GM18517 (cell line): ENCODE measurements around the gene ZNF134.

Source experiments
- ATAC-seq: cut with Tn5 transposase; IDR thresholded peaks from one replicate; pipeline ENCODE4 v1.9.1; 2021; ENCODE audit warnings: mild to moderate bottlenecking, moderate library complexity; ENCODE audit not compliant: unreplicated experiment

Gene ZNF134

DNA sequence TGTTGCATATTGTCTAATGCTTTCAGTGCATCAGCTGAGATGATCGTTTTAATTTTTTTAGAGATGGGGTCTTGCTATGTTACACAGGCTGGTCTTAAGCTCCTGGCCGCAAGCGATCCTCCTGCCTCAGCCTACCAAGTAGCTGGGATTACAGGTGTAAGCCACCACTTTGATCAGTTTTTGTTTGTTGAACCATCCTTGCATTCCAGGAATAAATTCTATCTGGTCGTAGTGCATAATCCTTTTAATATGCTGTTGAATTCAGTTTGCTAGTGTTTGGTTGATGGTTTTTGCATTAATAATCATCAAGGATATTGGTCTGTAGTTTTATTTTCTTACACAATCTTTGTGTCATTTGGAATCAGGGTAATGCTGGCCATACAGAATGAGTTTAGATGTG lies 23.3 kb downstream of the ZNF134 start:
- ATAC-seq, result no peak

DNA sequence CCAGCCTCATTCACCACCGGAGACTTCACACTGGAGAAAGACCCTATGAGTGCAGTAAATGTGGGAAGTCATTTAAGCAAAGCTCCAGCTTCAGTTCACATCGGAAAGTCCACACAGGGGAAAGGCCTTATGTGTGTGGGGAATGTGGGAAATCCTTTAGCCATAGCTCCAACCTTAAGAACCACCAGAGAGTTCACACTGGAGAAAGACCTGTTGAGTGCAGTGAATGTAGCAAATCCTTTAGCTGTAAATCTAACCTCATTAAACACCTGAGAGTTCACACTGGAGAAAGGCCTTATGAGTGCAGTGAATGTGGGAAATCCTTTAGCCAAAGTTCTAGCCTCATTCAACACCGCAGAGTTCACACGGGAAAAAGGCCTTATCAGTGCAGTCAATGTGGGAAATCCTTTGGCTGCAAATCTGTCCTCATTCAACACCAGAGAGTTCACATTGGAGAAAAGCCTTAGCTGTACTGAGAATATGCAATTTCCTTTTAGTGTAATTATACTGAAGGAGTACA lies 27.7 kb downstream of the ZNF134 start:
- no peak for ATAC-seq

DNA sequence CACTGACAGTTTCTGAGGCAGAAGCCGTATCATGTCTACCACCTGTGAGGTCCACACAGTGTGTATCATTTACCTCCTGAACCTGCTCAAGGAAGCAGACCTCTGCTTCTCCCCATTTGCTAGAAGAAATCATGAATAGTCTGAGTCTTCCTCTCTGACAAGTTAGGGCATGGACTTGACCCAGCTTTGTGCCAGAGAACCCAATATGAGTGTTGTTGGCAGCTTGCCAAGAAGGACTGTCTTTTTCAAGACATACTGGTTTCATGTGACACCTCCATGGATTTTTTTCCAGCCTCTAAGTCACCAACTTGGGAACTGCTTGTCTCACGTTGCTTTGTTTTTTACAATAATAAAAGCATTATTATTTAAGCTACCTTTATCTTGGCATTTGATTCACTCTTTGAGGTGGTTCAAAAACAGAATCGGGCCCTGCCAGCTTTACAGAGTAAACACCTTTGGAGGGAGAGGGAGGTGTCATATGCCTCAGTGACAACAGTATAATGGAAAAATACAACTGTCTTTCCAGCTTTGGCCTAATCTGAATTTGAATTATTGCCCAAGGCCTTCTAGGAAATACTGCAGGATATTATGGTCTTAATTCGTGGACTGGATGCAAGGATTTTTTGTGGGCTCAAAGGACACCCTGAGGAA lies 28.5 kb downstream of the ZNF134 start:
- ATAC-seq, result no peak

DNA sequence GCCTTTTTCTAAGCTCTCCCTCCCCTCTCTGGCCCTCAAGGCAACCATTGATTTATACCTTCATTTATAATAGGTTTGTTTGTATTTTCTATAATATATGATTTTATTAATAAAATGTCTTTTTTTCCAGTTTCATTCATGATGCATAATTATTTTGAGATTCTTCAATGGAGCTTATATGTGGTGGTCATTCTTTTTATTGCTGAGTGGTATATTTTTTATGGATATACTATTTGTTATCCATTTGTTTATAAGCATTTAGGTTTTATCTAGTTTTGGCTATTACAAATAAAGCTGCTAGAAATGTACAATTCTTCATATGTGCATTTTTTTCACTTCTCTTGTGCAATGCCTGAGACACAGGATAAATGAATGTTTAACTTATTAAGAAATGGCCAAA lies 29.7 kb downstream of the ZNF134 start:
- ATAC-seq, result no peak

GRCh38 chr19:57648331-57649003 lies 34.4 kb downstream of the ZNF134 start:
- ATAC-seq, result no peak

- no peak for ATAC-seq
These were observed 37.6 kb downstream of the ZNF134 start for GRCh38 chr19:57651654-57651996.

DNA sequence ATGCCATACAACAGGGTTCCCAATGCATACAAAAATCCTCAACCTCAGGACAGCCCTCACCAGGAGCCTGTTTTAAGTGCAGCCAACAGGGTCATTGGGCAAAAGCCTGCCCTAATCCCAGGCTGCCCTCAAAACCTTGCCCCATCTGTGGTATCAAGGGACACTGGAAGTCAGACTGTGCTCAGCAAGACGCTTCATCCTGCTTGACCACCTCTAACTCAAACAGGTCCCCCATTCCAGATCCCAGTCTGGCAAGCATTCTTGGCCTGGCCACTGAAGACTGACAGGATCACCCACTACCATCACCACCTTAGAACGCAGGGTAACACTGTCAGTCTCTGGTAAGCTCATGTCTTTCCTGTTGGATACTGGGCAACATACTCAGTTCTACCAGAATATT lies 39.6 kb downstream of the ZNF134 start:
- ATAC-seq, result no peak

DNA sequence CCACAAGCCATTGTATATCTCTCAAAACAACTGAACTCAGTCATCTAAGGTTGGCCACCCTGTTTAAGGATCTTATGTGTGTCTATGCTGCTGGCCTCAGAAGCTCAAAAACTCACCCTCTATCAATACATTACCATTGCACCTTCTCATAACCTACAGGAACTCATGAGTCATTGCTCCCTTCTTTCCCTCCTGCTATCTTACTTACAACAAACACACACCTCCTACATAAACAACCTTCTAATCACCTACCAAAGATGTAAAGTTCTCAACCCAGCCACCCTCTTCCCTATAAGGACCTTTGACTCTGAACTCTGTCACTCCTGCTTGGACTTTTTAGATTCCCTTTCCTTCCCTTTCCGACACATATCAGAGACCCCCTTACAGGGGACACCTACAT lies 41.4 kb downstream of the ZNF134 start:
- no peak for ATAC-seq

GRCh38 chr19:57656346-57656745 lies 42.3 kb downstream of the ZNF134 start:
- ATAC-seq, result no peak

- no peak for ATAC-seq
These were observed 50.5 kb downstream of the ZNF134 start for GRCh38 chr19:57664269-57665127.

GRCh38 chr19:57665261-57665806 lies 51.3 kb downstream of the ZNF134 start:
- no peak for ATAC-seq

DNA sequence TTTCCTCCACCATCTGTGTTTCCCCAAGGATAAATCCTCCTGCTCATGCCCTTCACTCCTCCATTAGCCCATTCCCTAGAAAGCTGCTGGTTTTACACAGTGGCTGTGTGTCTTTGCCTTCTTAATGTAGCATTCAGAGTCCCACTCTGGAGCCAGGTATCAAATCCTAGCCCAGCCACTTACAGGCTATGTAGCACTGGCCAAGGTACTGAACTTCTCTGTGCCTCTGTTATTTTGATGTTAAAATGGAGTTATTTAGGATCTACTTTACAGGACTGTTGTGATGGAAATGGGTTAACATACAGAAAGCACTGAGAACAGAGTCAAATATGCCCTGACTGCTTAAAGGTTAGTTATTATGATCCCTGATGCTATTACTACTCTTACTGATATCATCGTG lies 53.2 kb downstream of the ZNF134 start:
- no peak for ATAC-seq

- no peak for ATAC-seq
These were observed 54.6 kb downstream of the ZNF134 start, which contains the start of gene ZSCAN4 for GRCh38 chr19:57668635-57669034. Gene ZSCAN4 (plus strand): TSS chr19:57668935. CDS start chr19:57676146, 7,211 bp downstream.

DNA sequence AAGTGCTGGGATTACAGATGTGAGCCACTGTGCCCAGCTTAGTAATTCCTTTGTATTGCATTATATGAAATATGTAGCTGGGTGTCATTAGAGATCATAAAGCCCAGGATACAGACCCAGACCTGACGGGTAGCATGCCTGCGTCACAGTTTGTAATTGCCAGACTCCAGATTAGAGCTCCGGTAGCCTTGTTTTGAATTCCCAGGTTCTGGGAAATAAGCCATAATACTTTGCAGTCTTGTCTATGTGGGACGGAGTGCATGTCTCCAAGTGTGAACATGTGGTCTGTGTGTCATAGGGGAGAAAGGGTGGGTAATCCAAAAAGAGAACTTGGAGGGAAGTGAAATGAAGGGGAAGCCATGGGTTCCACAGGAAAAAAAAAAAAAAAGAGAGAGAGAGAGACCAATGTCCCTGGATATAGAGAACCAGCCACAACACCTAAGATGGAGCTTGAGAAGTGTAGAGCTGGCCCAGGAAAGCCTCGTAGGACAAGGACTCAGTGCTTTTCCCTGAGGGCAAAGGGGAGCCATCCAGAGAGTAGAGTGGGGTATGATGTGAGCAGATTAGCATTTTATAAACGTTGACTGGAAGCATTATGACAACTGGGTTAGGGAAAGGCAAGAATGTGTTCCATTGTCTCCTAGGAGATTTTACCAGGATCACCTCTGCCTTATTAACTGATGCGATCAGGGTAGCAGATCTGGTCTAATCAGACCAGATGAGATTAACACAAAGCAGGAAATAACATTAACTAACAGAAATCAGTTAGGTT lies 57.3 kb downstream of the ZNF134 start:
- ATAC-seq, result no peak

DNA sequence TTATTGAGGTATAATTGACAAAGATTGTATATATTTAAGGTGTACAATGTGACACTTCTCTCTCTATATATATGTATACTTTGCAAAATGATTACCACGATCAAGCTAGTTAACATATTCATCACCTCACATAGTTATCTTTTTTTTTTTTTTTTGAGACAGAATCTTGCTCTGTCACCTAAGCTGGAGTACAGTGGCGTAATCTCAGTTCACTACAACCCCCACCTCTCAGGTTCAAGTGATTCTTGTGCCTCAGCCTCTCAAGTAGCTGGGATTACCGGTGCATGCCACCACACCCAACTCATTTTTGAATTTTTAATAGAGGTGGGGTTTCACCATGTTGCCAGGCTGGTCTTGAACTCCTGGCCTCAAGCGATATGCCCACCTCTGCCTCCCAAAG lies 58.4 kb downstream of the ZNF134 start:
- no peak for ATAC-seq
